IMR-90 (cell line): ENCODE measurements around the gene ERICH2. TPM values are rescaled to one million over a fixed set of nuclear protein-coding genes. Genes with fewer than 3 reads are reported as not detected.
A peak's percentile ranks its signal among the peaks of the same experiment; 100 is the strongest.

Source experiments
- ATAC-seq: fragments of 200-7000 bp; cut with Tn5 transposase; 2 replicates; pipeline ENCODE4 v1.9.1; 2020; ENCODE audit warnings: low read depth, mild to moderate bottlenecking, moderate library complexity
- BruUV-seq: library from RNA; stranded (reverse); fragments of 400-500 nt; replicated peaks from 2 replicates; lab custom pipeline; 2021; lab: Mats Ljungman, UMichigan
- CTCF ChIA-PET: fragments of 300-600 bp; formaldehyde crosslinking; extraction: SDS; loops from one replicate; lab custom pipeline; 2021; ENCODE audit warnings: antibody characterized with exemption; lab: Yijun Ruan, JAX
- POLR2A ChIA-PET: fragments of 300-600 bp; sonication (Branson Sonifier 250); formaldehyde crosslinking; loops from one replicate; lab custom pipeline; 2022; ENCODE audit warnings: antibody characterized with exemption; ENCODE audit not compliant: unreplicated experiment; lab: Charles Lee
- DNase-seq: peaks from one replicate; pipeline ENCODE4 v3.0.0; 2013
- H2AFZ ChIP-seq: replicated peaks from 2 replicates; pipeline ENCODE3; 2013; ENCODE audit warnings: low read length, mild to moderate bottlenecking; ENCODE audit not compliant: poor library complexity
- H2AK5ac ChIP-seq: 2 replicates; pipeline ENCODE4 v1.6.1; 2013; ENCODE audit warnings: low read depth, low read length, inconsistent platforms
- H2AK9ac ChIP-seq: replicated peaks from 2 replicates; pipeline ENCODE3; 2013; ENCODE audit warnings: mild to moderate bottlenecking, low read depth, low read length, moderate library complexity; ENCODE audit not compliant: poor library complexity
- H2BK120ac ChIP-seq: 2 replicates; pipeline ENCODE4 v1.6.1; 2013; ENCODE audit warnings: low read depth, low read length, inconsistent platforms
- H2BK15ac ChIP-seq: 3 replicates; pipeline ENCODE4 v1.6.1; 2013; ENCODE audit warnings: low read depth, low read length, inconsistent platforms
- H2BK20ac ChIP-seq: 2 replicates; pipeline ENCODE4 v1.6.1; 2013; ENCODE audit warnings: low read depth, mild to moderate bottlenecking, inconsistent platforms, low read length, moderate library complexity
- H2BK5ac ChIP-seq: 2 replicates; pipeline ENCODE4 v1.6.1; 2013; ENCODE audit warnings: mild to moderate bottlenecking, low read depth, low read length, inconsistent platforms; ENCODE audit not compliant: poor library complexity, severe bottlenecking
- H3K14ac ChIP-seq: replicated peaks from 2 replicates; pipeline ENCODE4 v1.6.1; 2013; ENCODE audit warnings: low read depth, low read length, inconsistent platforms
- H3K18ac ChIP-seq: 2 replicates; pipeline ENCODE4 v1.6.1; 2013; ENCODE audit warnings: low read depth, low read length, control low read depth
- H3K23ac ChIP-seq: 2 replicates; pipeline ENCODE4 v1.6.1; 2013; ENCODE audit warnings: low read depth, low read length, inconsistent platforms
- H3K27ac ChIP-seq: 2 replicates; pipeline ENCODE4 v1.5.1; 2013; ENCODE audit warnings: mild to moderate bottlenecking, control low read depth, low read length; ENCODE audit not compliant: insufficient read depth
- H3K27me3 ChIP-seq: 2 replicates; pipeline ENCODE4 v1.6.1; 2013; ENCODE audit warnings: low read length; ENCODE audit not compliant: control insufficient read depth, insufficient read depth
- H3K36me3 ChIP-seq: 2 replicates; pipeline ENCODE4 v1.6.1; 2013; ENCODE audit warnings: low read length, mixed read lengths; ENCODE audit not compliant: control insufficient read depth, insufficient read depth
- H3K4ac ChIP-seq: 2 replicates; pipeline ENCODE4 v1.6.1; 2013; ENCODE audit warnings: low read depth, low read length, inconsistent platforms
- H3K4me1 ChIP-seq: 2 replicates; pipeline ENCODE4 v1.6.1; 2013; ENCODE audit warnings: low read length, mixed read lengths; ENCODE audit not compliant: control insufficient read depth, insufficient read depth
- H3K4me2 ChIP-seq: 2 replicates; pipeline ENCODE4 v1.6.1; 2013; ENCODE audit warnings: low read depth, mild to moderate bottlenecking, control low read depth, low read length, moderate library complexity
- H3K4me3 ChIP-seq: 2 replicates; pipeline ENCODE4 v1.5.1; 2013; ENCODE audit warnings: low read depth, mild to moderate bottlenecking, control low read depth, low read length, moderate library complexity; ENCODE audit not compliant: insufficient read depth
- H3K56ac ChIP-seq: 2 replicates; pipeline ENCODE4 v1.6.1; 2013; ENCODE audit warnings: low read length, inconsistent platforms; ENCODE audit not compliant: insufficient read depth; ENCODE audit errors: extremely low read depth
- H3K79me1 ChIP-seq, 2 experiments: 2 replicates each; pipeline ENCODE4 v1.6.1; 2013; ENCODE audit warnings: low read length in 2 of 2, inconsistent platforms in 1 of 2, low read depth in 1 of 2
- H3K9ac ChIP-seq: 2 replicates; pipeline ENCODE4 v1.6.1; 2013; ENCODE audit warnings: low read depth, low read length, control low read depth
- H3K9me1 ChIP-seq: 2 replicates; pipeline ENCODE4 v1.6.1; 2013; ENCODE audit warnings: low read length, inconsistent platforms; ENCODE audit not compliant: insufficient read depth
- H3K9me3 ChIP-seq: 2 replicates; pipeline ENCODE4 v1.6.1; 2013; ENCODE audit warnings: low read length; ENCODE audit not compliant: control insufficient read depth, insufficient read depth
- H4K20me1 ChIP-seq: 2 replicates; pipeline ENCODE4 v1.6.1; 2013; ENCODE audit warnings: low read length, inconsistent platforms; ENCODE audit not compliant: insufficient read depth
- H4K5ac ChIP-seq: 2 replicates; pipeline ENCODE4 v1.6.1; 2013; ENCODE audit warnings: mild to moderate bottlenecking, low read depth, low read length, control low read depth
- H4K8ac ChIP-seq, 2 experiments: 2 replicates each; pipeline ENCODE4 v1.6.1; 2013; ENCODE audit warnings: low read depth in 2 of 2, low read length in 2 of 2, control low read depth in 1 of 2, inconsistent platforms in 1 of 2
- H4K91ac ChIP-seq: 2 replicates; pipeline ENCODE4 v1.6.1; 2013; ENCODE audit warnings: low read depth, low read length, inconsistent platforms; ENCODE audit not compliant: insufficient read depth
- BHLHE40 ChIP-seq: fragments of 150-350 bp; IDR thresholded peaks from 2 replicates; pipeline ENCODE4 v1.6.1; 2016; ENCODE audit warnings: mild to moderate bottlenecking, low read depth, low read length
- MXI1 ChIP-seq: IDR thresholded peaks from 2 replicates; pipeline ENCODE4 v1.6.1; 2012; ENCODE audit warnings: low read depth, mild to moderate bottlenecking, low read length, moderate library complexity, borderline replicate concordance
- NFE2L2 ChIP-seq: fragments of 150-350 bp; IDR thresholded peaks from 2 replicates; pipeline ENCODE4 v1.6.1; 2016; ENCODE audit warnings: low read depth, mild to moderate bottlenecking, low read length
- RCOR1 ChIP-seq: IDR thresholded peaks from 2 replicates; pipeline ENCODE4 v1.6.1; 2012; ENCODE audit warnings: mild to moderate bottlenecking, low read length, improper control_type of control experiment; ENCODE audit not compliant: insufficient replicate concordance
- WGBS, 2 experiments: methylation state at CpG; one replicate each; pipeline versions ENCODE4 v1.1.5 to v1.1.7; 2013; ENCODE audit warnings: missing lambda C conversion rate in 2 of 2; ENCODE audit not compliant: insufficient read length in 1 of 2; ENCODE audit errors: extremely low coverage in 2 of 2; 5-methylcytosine and 5-hydroxymethylcytosine counted together
- dilution Hi-C: fragments of 300-500 bp; cut with HindIII; formaldehyde crosslinking; loops from one replicate; pipeline ENCODE4 v1.14.3; 2018; ENCODE audit warnings: low sequenced_read_pairs; ENCODE audit not compliant: unreplicated experiment
- in situ Hi-C: fragments of 300-500 bp; cut with MboI; formaldehyde crosslinking; loops from 3 replicates; pipeline ENCODE4 v1.14.3; 2019; ENCODE audit warnings: low sequenced_read_pairs, inconsistent platforms, mixed read lengths
- intact Hi-C: fragments of 100-400 bp; cut with micrococcal nuclease; formaldehyde crosslinking; loops from 2 replicates; pipeline ENCODE4 v1.10.0; 2022
- polyA plus RNA-seq, 3 experiments: library from polyadenylated mRNA; depleted of rRNA; stranded (reverse); fragments of >200 nt; gene quantifications; 2 replicates each; pipeline ENCODE4 v1.2.3, GENCODE V29; 2012; ENCODE audit warnings: low replicate concordance in 1 of 3
- total RNA-seq: library from RNA; depleted of rRNA; stranded (reverse); fragments of >200 nt; gene quantifications from 2 replicates; pipeline ENCODE4 v1.2.3, GENCODE V29; 2012
- TF ChIP-seq, protein P1 (sequence below): fragments of 150-350 bp; IDR thresholded peaks from 2 replicates; pipeline ENCODE4 v1.6.1; 2017; ENCODE audit warnings: mild to moderate bottlenecking, antibody characterized with exemption, low read length, low read depth

ERICH2 gene
- total and polyA plus RNA-seq, 2 of the 4 experiments (the other 2 are of a cell fraction): not detected

GRCh38 chr2:170843656-170844055 is 73.5 kb downstream of the ERICH2 start:
- Histone ChIP-seq H3K9me1 (no peaks in the 10 kb centered on the region), H2AK5ac (no peak overlapping the region), H2BK15ac (no peak overlapping the region), H3K79me1 (no peaks in the 10 kb centered on the region), H3K23ac (no peak overlapping the region), H3K27ac (no peak overlapping the region), H3K4me1 (no peaks in the 10 kb centered on the region), H3K14ac (no peak overlapping the region), H2AK9ac (no peak overlapping the region), H3K18ac (no peak overlapping the region), H2BK120ac (no peak overlapping the region), H3K36me3 (no peaks in the 10 kb centered on the region), H2BK5ac (no peak overlapping the region), H4K20me1 (no peaks in the 10 kb centered on the region), H3K4me3 (no peak overlapping the region), H3K4ac (no peak overlapping the region), H3K9ac (no peak overlapping the region), H4K8ac (no peak overlapping the region), H4K91ac (no peak overlapping the region), H3K27me3 (0 out of 2 replicates have a peak, but pooled peaks cover 2% of the 10 kb centered on the region), H3K9me3 (no peaks in the 10 kb centered on the region), H4K5ac (no peak overlapping the region), H2BK20ac (no peak overlapping the region), H3K4me2 (no peak overlapping the region), H2AFZ (no peak overlapping the region), H3K56ac (no peak overlapping the region)
- CTCF ChIA-PET: no interaction called here
- BruUV-seq: no TSS peak
- DNase-seq (peak; percentile 12), ATAC-seq (no peak)
- POLR2A ChIA-PET: no interaction called here
- dilution Hi-C loops: no loop called here
- WGBS, 2 experiments: no CpG with 5 or more reads among the region's 2 CpGs
- intact Hi-C loops: no loop called here
- in situ Hi-C loops: no loop called here
- TF ChIP-seq BHLHE40 (no peak), NFE2L2 (no peak), MXI1 (no peak), RCOR1 (no peak)
- TF ChIP-seq, protein P1, sequence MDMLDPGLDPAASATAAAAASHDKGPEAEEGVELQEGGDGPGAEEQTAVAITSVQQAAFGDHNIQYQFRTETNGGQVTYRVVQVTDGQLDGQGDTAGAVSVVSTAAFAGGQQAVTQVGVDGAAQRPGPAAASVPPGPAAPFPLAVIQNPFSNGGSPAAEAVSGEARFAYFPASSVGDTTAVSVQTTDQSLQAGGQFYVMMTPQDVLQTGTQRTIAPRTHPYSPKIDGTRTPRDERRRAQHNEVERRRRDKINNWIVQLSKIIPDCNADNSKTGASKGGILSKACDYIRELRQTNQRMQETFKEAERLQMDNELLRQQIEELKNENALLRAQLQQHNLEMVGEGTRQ: no peak
